EH (cell line): ENCODE data around the gene PTPRN2.

Experiments used
- DNase-seq: peaks from one replicate; pipeline ENCODE4 v3.0.0-alpha.2; 2015; ENCODE audit warnings: low read depth

The PTPRN2 gene

DNA sequence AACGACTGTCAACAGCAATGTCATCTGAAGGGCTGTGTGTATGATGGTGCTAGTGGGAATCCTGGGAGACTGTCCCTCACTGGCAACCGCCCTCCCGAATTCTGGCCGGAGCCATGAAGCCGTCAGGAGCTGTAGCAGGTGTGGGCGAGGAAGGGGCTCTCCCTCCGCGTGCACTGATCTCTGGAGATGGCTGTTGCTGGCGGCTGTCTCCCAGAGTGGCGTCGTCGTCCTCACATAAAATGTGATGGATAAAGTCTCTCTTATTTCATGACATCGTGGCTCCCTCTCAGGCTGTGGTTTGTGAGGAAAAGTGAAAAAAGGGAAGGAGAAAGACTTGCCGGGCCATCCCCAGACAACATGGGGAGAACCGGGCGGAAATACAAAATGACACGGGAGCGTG lies 1034.4 kb downstream of the PTPRN2 start:
- DNase-seq, result no peak

- DNase-seq, result no peak
Measured at GRCh38 chr7:157552295-157552993, 1035.2 kb downstream of the PTPRN2 start.

GRCh38 chr7:157551325-157552070 lies 1036.1 kb downstream of the PTPRN2 start:
- no peak for DNase-seq

- DNase-seq, result no peak
Measured at GRCh38 chr7:157550300-157551275, 1037.0 kb downstream of the PTPRN2 start.

- no peak for DNase-seq
Measured at GRCh38 chr7:157549612-157550299, 1037.9 kb downstream of the PTPRN2 start.

DNA sequence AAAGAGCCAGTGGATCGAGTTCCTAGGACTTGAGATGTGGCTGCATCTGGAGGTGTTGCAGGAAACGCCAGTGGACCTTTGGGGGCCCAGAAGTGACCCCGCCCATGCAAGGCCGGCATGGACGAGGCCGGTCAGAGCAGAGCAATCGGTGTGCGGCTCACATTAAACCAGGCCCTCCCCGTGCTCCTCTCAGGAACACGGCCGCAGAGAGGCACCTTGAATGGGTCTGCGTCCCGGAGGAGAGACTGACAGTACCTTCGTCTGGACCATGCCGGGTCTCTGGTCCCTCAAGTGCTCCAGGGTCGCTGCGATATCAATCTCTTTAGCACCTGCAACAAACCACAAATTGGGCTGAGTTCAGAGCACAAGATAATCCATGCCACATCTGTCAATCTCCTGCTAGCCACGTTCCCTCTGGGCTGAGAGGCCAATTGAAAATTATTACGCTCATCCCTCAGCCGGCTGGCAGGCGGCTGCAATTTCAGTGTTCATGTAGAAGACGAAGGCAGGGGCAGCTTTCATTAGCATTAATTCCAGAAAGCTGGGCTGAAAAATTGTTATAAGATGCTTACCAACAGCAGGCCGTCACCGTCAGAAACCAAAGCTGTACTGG lies 1038.8 kb downstream of the PTPRN2 start:
- DNase-seq, result no peak

DNA sequence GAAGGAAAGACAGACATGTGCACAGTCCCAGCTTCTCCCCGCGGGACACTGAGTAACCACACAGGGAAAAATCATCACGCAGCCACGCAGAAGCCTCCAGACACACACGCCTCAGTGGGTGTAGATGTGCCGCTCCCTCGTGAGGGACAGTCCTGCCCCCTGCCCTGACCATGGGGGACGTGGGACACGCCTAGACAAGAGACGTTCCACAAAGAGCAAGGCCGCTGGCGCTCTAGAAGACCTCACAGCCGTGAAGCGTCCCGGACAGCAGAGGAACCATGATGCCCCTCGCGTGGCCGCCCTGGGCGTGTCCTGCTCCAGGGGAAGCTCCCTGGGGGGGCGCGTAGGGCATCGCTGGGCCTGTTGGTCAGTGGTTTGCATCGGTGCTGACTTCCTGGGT lies 1040.0 kb downstream of the PTPRN2 start:
- no peak for DNase-seq

GRCh38 chr7:157547102-157547501 lies 1040.5 kb downstream of the PTPRN2 start:
- DNase-seq, result no peak

DNA sequence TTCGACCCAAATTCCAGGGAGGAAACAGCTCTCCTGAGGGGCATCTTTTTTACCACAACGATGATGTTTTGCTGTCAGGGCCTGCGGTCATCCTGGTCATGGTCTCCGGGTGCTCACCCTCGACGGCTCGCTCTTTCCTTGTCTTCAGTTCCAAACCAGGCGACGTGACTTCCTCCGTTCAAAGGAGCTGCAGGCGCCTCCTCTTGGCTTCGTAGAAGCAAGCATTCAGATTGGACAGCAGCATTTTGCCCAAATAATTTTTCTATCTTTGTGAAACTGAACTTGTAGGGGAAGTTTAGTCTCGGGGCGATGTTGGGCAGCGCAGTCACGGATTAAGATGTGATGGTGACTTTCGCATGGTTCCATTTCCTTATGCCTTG lies 1042.0 kb downstream of the PTPRN2 start:
- no peak for DNase-seq

DNA sequence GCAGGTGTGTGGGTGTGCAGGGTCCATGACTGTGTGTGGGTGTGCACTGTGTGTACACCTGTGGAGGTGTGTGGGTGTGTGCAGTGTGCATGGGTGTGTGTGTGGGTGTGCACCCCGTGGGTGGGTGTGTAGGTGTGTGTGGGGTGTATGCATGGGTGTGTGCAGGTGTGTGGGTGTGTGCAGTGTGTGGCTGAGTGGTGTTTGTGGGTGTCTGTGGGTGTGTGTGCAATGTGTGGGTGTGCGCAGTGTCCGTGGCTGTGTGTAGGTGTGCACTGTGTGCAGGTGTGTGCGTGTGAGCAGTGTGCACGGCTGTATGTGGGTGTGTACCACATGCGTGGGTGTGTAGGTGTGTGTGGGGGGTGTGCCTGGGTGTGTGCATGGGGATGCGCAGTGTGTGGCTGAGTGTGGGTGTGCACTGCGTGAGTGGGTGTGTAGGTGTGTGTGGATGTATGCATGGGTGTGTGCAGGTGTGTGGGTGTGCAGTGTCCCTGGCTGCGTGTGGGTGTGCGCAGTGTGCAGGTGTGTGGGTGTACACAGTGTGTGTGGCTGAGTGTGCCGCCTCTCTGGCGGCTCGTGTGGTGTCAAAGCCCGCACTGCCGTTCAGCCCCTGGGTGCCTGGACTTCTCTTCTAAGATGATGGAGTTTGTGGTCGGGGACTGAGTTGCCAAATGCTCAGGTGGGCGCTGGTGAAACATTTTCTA lies 1042.5 kb downstream of the PTPRN2 start:
- DNase-seq, result no peak

DNA sequence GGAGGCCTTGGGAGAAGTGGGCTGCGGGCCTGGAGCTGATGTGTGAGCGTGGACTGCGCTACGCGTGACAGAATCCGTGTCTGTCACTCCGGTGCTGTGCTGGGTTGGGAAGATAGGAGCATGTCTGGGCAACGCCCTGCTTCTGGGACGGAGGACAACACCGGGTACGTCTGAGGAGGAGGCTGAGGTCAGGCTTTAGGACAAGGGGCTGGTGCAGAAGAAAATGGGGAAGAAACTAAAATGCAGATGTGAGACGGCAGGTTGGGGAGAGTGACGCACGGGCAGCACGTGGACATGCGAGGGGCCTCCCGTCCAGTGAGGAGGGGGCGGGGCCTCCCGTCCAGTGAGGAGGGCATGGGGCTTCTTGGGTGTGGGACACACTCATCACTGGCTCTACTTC lies 1043.4 kb downstream of the PTPRN2 start:
- DNase-seq, result no peak

DNA sequence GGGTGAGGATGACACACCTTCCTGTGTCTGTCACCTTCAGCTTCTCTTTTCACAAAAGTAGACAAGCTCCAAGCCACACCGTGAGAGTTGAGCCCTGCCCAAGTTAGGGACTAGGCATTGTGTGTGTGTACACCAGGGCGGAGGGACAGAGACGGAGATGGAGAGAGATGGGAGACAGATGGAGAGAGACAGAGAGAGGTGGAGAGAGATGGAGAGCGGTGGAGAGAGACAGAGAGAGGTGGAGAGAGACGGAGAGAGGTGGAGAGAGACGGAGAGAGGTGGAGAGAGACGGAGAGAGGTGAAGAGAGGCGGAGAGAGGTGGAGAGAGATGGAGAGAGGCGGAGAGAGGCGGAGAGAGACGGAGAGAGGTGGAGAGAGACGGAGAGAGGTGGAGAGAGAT lies 1043.8 kb downstream of the PTPRN2 start:
- no peak for DNase-seq

- no peak for DNase-seq
Measured at GRCh38 chr7:157543276-157543675, 1044.3 kb downstream of the PTPRN2 start.

DNA sequence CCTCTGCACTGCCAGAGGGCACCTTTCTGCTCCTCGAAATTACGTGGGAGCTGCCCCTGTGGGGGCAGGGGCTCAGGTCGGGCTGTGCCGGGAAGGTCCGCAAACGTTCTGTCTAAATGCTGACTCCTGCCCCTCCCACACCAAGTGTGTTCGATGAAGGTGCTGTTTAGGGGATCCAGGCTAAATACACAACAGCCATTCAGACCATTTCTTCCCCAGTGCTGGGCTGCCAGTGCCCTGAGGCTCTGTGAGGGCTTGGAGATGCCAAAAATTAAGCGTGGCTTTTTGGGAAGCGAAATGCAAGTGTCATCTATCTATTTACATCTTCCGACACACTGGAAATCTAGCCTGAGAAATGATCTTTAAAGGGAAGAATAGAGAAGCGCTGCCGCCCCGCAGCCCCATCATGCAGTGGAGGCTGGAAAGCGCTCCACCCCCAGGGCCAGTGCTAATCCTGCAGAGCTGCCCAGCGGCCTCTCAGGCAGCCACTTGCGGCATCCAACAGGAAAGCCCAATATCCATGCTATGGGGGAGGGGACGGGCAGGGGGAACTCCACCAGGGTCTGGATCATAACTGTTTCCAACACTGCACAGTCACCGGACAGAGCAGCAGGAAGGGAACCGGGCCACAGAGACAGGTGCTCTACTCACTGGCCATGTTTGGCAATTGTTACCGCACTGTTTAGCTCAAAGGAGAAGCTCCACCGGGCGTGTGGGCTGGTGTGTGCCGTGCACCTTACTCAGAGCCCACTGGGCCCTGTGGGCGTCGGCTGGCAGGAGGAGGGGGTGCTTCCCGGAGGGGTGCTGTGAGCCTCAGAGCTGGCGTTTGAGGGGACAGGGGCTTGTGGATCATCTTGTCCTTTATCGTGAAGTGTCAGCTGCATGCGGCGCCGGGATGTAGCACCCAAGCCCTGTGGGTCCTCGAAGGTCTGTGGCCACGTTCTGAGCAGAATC lies 1045.3 kb downstream of the PTPRN2 start:
- no peak for DNase-seq

GRCh38 chr7:157541295-157542067 lies 1046.1 kb downstream of the PTPRN2 start:
- no peak for DNase-seq

GRCh38 chr7:157540606-157541294 lies 1046.9 kb downstream of the PTPRN2 start:
- no peak for DNase-seq

DNA sequence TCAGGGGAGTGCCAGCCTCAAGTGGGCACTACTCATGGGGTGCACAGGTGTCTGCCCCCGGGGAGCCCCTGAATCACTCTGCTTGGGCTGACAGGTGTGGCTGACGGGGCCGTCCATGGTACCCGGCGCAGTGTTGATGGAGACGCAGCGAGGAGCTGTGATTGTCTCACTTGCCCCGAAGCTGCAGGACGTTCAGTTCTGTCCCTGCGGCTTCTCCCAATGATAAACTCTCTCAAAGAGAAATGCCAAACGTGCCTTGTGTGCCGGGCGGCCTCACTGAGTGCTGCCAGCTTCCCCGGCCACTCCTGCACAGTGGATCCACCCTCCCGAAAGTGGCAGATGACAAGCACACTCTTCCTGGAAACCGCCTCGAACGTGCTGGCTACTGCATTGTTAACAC lies 1047.6 kb downstream of the PTPRN2 start:
- DNase-seq, result no peak

GRCh38 chr7:157539521-157539920 lies 1048.1 kb downstream of the PTPRN2 start:
- DNase-seq, result no peak
